AG10803 (cell line): ENCODE measurements around the gene IFIT3.

Experiments used
- DNase-seq: peaks from one replicate; pipeline ENCODE4 v3.0.0; 2010; ENCODE audit warnings: low read depth
- H3K4me3 ChIP-seq: 2 replicates; pipeline ENCODE4 v1.5.1; 2011; ENCODE audit warnings: mild to moderate bottlenecking, low read length, control low read depth
- CTCF ChIP-seq: conservative IDR thresholded peaks from 2 replicates; pipeline ENCODE4 v1.5.1; 2011; ENCODE audit warnings: mild to moderate bottlenecking, low read length, control low read depth, inconsistent platforms

IFIT3 gene

GRCh38 chr10:89297791-89298190, 30.0 kb upstream of the IFIT3 start:
- H3K4me3 ChIP-seq = no peak overlapping the region
- no peak for DNase-seq
- TF ChIP-seq CTCF = no peak

- DNase-seq = no peak
- H3K4me3 ChIP-seq = no peak overlapping the region
- no peak for TF ChIP-seq CTCF
Measured at GRCh38 chr10:89299031-89299430, 28.8 kb upstream of the IFIT3 start.

GRCh38 chr10:89301232-89301631, 26.6 kb upstream of the IFIT3 start:
- no peak for TF ChIP-seq CTCF
- peak; percentile 68 for DNase-seq
- peak overlapping the region; percentile 48 for H3K4me3 ChIP-seq

GRCh38 chr10:89301721-89302445, 25.9 kb upstream of the IFIT3 start, which contains the start of gene IFIT2:
Gene IFIT2, plus strand, starts transcription at chr10:89302046. Its CDS starts 78 bp downstream, at chr10:89302124.
- DNase-seq = peak; percentile 79
- no peak for TF ChIP-seq CTCF
- peak within 1 kb of the TSS; percentile 48 for H3K4me3 ChIP-seq

- H3K4me3 ChIP-seq = peak overlapping the region; percentile 48
- peak; percentile 31 for DNase-seq
- TF ChIP-seq CTCF = no peak
Measured at GRCh38 chr10:89302625-89303024, 25.2 kb upstream of the IFIT3 start.

- TF ChIP-seq CTCF = no peak
- DNase-seq = no peak
- H3K4me3 ChIP-seq = peak overlapping the region; percentile 48
Measured at GRCh38 chr10:89303161-89303560, 24.6 kb upstream of the IFIT3 start.

GRCh38 chr10:89304026-89304425, 23.8 kb upstream of the IFIT3 start:
- TF ChIP-seq CTCF = no peak
- DNase-seq = no peak
- peak overlapping the region; percentile 25; the same call in 1 of the 2 replicates for H3K4me3 ChIP-seq
